ENCODE data around the gene POLR2H.

Gene POLR2H

DNA sequence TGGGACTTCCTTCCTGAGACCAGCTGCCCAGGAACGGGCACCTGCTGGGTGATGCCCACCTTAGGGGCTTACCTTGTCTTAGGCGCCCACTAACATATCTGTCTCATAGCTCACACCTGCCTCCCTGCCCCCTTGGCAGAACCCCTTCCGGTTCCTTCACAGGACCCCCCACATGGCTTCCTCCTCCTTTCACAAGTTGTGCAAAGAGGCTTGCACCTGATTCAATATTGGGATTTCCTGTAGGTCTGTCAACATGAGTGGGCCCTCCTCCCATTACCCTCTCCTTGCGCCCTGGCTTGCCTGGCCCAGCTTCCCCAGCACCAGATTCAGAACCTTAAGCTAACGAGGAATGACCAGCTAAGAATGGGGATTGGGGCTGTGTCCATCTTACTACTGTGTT lies 15.9 kb downstream of the POLR2H start:
- Histone ChIP-seq H3K27ac (ENCODE audit: low read depth, low read length) (no peak overlapping the region), H3K9ac (ENCODE audit: low read depth, low read length) (no peak overlapping the region), H3K9me3 (ENCODE audit: control insufficient read depth, insufficient read depth, low read length) (no peaks in the 10 kb centered on the region), H3K27me3 (ENCODE audit: control insufficient read depth, insufficient read depth, low read length) (peaks cover 60% of the 10 kb centered on the region), H3K4me1 (ENCODE audit: control insufficient read depth, insufficient read depth, low read length) (peaks cover 29% of the 10 kb centered on the region), H3K4me3 (ENCODE audit: low read depth, low read length) (no peak overlapping the region), H3K36me3 (ENCODE audit: control insufficient read depth, insufficient read depth, low read length) (no peaks in the 10 kb centered on the region)

DNA sequence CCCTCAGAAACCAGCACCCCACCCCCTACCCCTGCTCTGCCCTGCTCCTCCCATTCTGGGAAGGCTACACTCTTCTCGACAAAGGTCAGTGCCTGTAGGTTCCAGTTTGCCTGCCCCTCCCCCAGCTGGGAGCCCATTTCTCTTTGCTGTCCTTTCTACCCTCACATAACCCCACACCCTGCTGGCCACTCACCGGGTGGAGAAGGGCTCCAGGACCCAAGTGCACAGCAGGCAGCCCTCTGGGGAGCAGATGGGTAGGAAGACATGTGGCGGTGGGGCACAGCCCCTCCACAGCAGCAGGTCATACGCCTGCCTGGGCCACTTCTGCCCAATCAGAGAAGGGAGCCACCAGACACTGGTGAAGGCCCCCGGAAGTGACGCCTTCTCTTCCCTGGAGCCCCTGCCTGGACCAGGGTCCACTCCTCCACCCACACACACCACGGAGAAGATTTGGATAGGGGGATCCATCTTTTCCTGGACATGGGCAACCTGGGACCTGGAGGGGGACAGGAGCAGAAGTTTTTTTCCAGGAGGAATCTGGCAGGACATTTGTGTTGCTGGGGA lies 16.5 kb downstream of the POLR2H start, which contains the start of gene THPO:
Gene THPO, minus strand, starts transcription at position 326 of the 564 bp plus-strand sequence. CDS start 1,948 bp downstream, outside the sequence.
- peaks cover 29% of the 10 kb centered on the region for H3K4me1 ChIP-seq (ENCODE audit: control insufficient read depth, insufficient read depth, low read length)
- H3K27ac ChIP-seq (ENCODE audit: low read depth, low read length), result no peak within 1 kb of the TSS
- peaks cover 65% of the 10 kb centered on the region for H3K27me3 ChIP-seq (ENCODE audit: control insufficient read depth, insufficient read depth, low read length)
- no peaks in the 10 kb centered on the region for H3K36me3 ChIP-seq (ENCODE audit: control insufficient read depth, insufficient read depth, low read length)
- no peak within 1 kb of the TSS for H3K9ac ChIP-seq (ENCODE audit: low read depth, low read length)
- no peaks in the 10 kb centered on the region for H3K9me3 ChIP-seq (ENCODE audit: control insufficient read depth, insufficient read depth, low read length)
- H3K4me3 ChIP-seq (ENCODE audit: low read depth, low read length), result no peak within 1 kb of the TSS

DNA sequence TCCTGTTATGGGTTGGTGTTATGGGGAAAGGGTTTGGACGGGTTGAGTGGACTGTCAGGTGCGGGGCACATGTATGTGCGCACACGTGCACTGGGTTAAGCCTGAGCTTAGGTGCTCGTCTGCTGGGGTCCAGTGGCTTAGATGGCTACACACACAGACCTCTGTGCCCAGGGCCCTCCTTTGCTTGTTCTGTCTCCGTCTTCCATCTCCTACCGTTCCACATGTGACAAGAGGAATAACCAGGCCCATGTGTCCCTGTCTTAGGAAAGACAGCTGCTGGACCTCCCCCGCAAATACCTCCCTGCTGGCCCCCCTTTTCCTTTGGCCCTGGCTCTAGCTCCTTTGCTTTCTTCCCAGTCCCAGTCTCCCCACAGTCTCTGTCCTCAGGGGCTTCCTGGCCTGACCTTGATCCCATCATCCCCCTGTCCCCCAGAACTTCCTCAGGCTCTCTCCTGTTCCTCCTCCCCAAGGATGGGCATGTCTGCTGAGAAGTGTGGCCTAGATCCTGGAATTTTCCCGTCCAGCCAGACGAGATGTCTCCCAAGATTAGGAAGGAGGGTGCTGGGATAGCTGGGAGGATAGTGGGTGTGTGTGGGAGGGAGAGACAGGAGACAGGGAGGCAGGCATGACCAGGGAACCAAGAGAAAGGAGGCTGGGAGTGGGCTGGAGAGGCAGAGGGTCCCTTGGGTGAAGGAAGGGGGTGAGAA lies 17.3 kb downstream of the POLR2H start:
- Histone ChIP-seq H3K9ac (ENCODE audit: low read depth, low read length) (no peak overlapping the region), H3K36me3 (ENCODE audit: control insufficient read depth, insufficient read depth, low read length) (no peaks in the 10 kb centered on the region), H3K27ac (ENCODE audit: low read depth, low read length) (no peak overlapping the region), H3K9me3 (ENCODE audit: control insufficient read depth, insufficient read depth, low read length) (no peaks in the 10 kb centered on the region), H3K27me3 (ENCODE audit: control insufficient read depth, insufficient read depth, low read length) (peaks cover 71% of the 10 kb centered on the region), H3K4me3 (ENCODE audit: low read depth, low read length) (peak overlapping the region; percentile 60; the same call in 1 of the 2 replicates), H3K4me1 (ENCODE audit: control insufficient read depth, insufficient read depth, low read length) (peaks cover 29% of the 10 kb centered on the region)

DNA sequence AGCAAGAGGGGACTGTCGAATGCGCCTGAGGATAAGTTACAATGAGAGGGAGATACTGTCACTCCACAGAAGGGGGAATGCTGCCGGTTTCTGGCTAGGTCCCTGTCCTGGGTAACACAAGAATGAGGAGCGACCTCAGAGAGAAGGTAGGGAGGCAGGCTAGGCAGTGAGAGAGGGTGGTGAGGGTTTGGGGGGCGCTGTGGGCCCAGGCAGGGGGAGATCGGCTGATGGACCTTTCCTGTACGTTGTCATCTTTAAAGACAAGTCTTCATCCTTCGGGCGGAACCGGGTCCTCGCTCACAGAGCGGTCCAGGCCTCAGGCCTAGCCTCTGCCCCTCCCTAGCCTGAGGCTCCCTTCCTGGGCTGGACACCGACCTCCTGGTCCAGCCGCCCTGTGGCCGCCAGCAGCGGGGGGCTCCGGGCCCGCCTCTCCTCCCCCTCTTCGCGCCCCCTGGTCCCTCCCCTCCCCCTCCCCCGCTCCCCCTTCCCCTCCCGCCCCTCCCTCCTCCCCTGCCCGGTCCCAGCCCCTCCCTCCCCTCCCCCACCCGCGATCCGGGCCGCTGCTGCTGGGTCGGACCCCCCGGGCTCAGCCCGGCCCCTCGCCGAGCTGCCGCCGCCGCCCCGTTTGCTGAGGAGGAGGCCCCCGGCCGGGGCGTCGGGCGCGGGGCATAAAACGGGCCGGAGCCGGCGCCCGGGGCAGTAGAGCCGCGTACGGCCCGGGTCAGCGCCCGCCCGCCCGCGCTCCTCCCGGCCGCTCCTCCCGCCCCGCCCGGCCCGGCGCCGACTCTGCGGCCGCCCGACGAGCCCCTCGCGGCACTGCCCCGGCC lies 18.1 kb downstream of the POLR2H start, which contains the start of gene CHRD:
Gene CHRD, plus strand, starts transcription at position 697 of the 827 bp plus-strand sequence. CDS start 265 bp downstream, outside the sequence.
- Histone ChIP-seq H3K27ac (ENCODE audit: low read depth, low read length) (no peak within 1 kb of the TSS), H3K9ac (ENCODE audit: low read depth, low read length) (no peak within 1 kb of the TSS), H3K4me3 (ENCODE audit: low read depth, low read length) (peak within 1 kb of the TSS; percentile 60), H3K9me3 (ENCODE audit: control insufficient read depth, insufficient read depth, low read length) (no peaks in the 10 kb centered on the region), H3K4me1 (ENCODE audit: control insufficient read depth, insufficient read depth, low read length) (peaks cover 29% of the 10 kb centered on the region), H3K27me3 (ENCODE audit: control insufficient read depth, insufficient read depth, low read length) (peaks cover 78% of the 10 kb centered on the region), H3K36me3 (ENCODE audit: control insufficient read depth, insufficient read depth, low read length) (no peaks in the 10 kb centered on the region)

DNA sequence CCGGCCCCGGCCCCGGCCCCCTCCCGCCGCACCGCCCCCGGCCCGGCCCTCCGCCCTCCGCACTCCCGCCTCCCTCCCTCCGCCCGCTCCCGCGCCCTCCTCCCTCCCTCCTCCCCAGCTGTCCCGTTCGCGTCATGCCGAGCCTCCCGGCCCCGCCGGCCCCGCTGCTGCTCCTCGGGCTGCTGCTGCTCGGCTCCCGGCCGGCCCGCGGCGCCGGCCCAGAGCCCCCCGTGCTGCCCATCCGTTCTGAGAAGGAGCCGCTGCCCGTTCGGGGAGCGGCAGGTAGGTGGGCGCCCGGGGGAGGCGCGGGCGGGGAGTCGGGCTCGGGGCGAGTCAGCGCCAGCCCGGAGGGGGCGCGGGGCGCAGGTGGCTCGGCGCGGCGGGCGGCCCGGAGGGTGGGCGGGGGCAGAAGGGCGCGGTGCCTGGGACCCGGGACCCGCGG lies 18.7 kb downstream of the POLR2H start:
- H3K27me3 ChIP-seq (ENCODE audit: control insufficient read depth, insufficient read depth, low read length), result peaks cover 77% of the 10 kb centered on the region
- no peak overlapping the region for H3K9ac ChIP-seq (ENCODE audit: low read depth, low read length)
- no peaks in the 10 kb centered on the region for H3K36me3 ChIP-seq (ENCODE audit: control insufficient read depth, insufficient read depth, low read length)
- H3K9me3 ChIP-seq (ENCODE audit: control insufficient read depth, insufficient read depth, low read length), result no peaks in the 10 kb centered on the region
- no peak overlapping the region for H3K27ac ChIP-seq (ENCODE audit: low read depth, low read length)
- H3K4me1 ChIP-seq (ENCODE audit: control insufficient read depth, insufficient read depth, low read length), result peaks cover 29% of the 10 kb centered on the region
- H3K4me3 ChIP-seq (ENCODE audit: low read depth, low read length), result peak overlapping the region; percentile 59; the same call in 1 of the 2 replicates

DNA sequence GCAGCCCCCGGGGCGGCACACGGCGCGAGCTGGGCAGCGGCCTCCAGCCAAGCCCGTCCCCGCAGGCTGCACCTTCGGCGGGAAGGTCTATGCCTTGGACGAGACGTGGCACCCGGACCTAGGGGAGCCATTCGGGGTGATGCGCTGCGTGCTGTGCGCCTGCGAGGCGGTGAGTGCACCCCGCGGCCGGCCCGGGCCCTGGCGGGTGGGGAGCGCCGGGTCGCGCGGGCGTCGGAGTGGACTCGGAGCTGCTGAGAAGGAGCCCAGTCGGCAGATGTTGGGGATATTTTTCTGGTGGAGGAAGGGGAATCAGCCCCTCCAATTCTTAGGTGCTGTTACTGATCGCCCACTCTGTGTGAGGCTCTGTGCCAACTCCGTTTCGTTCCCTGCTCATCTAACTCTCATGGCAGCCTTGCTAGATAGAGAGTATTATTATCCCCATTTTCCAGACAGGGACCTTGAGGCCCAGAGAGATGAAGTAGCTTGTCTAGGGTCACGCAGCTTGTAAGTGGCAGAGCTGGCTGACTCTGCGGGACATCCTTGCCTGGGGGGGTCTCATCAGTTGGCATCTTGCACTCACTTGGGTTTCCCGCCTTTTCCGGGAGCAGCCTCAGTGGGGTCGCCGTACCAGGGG lies 19.2 kb downstream of the POLR2H start:
- H3K9ac ChIP-seq (ENCODE audit: low read depth, low read length), result no peak overlapping the region

DNA sequence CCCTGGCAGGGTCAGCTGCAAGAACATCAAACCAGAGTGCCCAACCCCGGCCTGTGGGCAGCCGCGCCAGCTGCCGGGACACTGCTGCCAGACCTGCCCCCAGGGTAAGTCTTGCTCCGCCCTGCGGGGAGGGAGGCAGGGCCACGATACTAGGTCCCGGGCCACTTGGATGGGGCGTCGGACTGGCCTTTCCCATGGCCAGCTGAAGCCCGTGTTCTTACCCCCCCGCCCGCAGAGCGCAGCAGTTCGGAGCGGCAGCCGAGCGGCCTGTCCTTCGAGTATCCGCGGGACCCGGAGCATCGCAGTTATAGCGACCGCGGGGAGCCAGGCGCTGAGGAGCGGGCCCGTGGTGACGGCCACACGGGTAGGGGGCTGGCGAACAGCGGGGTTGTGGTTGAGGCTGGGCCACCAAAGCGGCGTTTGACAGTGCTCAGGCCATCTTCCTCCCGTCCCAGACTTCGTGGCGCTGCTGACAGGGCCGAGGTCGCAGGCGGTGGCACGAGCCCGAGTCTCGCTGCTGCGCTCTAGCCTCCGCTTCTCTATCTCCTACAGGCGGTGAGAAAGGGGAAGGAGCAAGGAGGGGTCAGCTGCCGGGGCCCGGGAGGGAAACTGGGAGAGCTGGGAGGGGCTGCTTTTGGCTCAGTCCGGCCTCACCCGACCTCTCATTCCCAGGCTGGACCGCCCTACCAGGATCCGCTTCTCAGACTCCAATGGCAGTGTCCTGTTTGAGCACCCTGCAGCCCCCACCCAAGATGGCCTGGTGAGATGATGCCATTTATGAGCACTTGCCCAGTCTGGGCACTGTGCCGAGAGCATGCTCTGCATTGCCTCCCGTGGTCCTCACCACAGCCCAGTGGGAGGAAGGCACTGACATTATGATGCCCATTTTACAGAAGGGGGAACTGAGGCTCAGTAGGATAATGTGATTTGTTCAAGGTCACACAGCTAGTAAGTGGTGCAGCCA lies 20.0 kb downstream of the POLR2H start:
- Histone ChIP-seq H3K27me3 (ENCODE audit: control insufficient read depth, insufficient read depth, low read length) (peaks cover 71% of the 10 kb centered on the region), H3K27ac (ENCODE audit: low read depth, low read length) (no peak overlapping the region)

More for the DNA sequence above, 19.2 kb downstream of the POLR2H start:
- H3K4me1 ChIP-seq (ENCODE audit: control insufficient read depth, insufficient read depth, low read length), result peaks cover 25% of the 10 kb centered on the region
- peak overlapping the region; percentile 59 for H3K4me3 ChIP-seq (ENCODE audit: low read depth, low read length)
- H3K36me3 ChIP-seq (ENCODE audit: control insufficient read depth, insufficient read depth, low read length), result no peaks in the 10 kb centered on the region
- no peaks in the 10 kb centered on the region for H3K9me3 ChIP-seq (ENCODE audit: control insufficient read depth, insufficient read depth, low read length)
- peaks cover 72% of the 10 kb centered on the region for H3K27me3 ChIP-seq (ENCODE audit: control insufficient read depth, insufficient read depth, low read length)
- no peak overlapping the region for H3K27ac ChIP-seq (ENCODE audit: low read depth, low read length)

DNA sequence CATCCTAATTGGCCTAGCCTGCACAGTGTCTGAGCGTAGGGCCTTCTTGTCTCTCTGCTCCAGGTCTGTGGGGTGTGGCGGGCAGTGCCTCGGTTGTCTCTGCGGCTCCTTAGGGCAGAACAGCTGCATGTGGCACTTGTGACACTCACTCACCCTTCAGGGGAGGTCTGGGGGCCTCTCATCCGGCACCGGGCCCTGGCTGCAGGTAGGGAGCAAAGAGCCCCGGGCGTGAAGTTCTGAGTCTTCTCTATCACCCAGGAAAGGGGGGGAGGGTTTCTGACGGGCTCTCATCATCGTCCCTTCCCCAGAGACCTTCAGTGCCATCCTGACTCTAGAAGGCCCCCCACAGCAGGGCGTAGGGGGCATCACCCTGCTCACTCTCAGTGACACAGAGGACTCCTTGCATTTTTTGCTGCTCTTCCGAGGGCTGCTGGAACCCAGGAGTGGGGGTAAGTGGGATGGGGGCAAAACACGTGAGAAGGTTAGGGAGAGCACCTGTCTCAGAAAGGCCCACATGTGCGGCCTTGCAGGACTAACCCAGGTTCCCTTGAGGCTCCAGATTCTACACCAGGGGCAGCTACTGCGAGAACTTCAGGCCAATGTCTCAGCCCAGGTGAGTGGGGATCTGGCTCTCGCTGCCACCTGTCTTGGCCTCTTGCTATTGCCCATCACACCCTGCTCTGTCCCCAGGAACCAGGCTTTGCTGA lies 21.0 kb downstream of the POLR2H start:
- H3K27me3 ChIP-seq (ENCODE audit: control insufficient read depth, insufficient read depth, low read length), result peaks cover 62% of the 10 kb centered on the region
- H3K4me3 ChIP-seq (ENCODE audit: low read depth, low read length), result no peak overlapping the region
- peaks cover 16% of the 10 kb centered on the region for H3K4me1 ChIP-seq (ENCODE audit: control insufficient read depth, insufficient read depth, low read length)
- no peaks in the 10 kb centered on the region for H3K36me3 ChIP-seq (ENCODE audit: control insufficient read depth, insufficient read depth, low read length)
- no peaks in the 10 kb centered on the region for H3K9me3 ChIP-seq (ENCODE audit: control insufficient read depth, insufficient read depth, low read length)
- no peak overlapping the region for H3K9ac ChIP-seq (ENCODE audit: low read depth, low read length)
- H3K27ac ChIP-seq (ENCODE audit: low read depth, low read length), result no peak overlapping the region

More for the DNA sequence above, 20.0 kb downstream of the POLR2H start:
- no peaks in the 10 kb centered on the region for H3K9me3 ChIP-seq (ENCODE audit: control insufficient read depth, insufficient read depth, low read length)
- peak overlapping the region; percentile 59 for H3K4me3 ChIP-seq (ENCODE audit: low read depth, low read length)
- H3K36me3 ChIP-seq (ENCODE audit: control insufficient read depth, insufficient read depth, low read length), result no peaks in the 10 kb centered on the region
- no peak overlapping the region for H3K9ac ChIP-seq (ENCODE audit: low read depth, low read length)
- peaks cover 19% of the 10 kb centered on the region for H3K4me1 ChIP-seq (ENCODE audit: control insufficient read depth, insufficient read depth, low read length)

DNA sequence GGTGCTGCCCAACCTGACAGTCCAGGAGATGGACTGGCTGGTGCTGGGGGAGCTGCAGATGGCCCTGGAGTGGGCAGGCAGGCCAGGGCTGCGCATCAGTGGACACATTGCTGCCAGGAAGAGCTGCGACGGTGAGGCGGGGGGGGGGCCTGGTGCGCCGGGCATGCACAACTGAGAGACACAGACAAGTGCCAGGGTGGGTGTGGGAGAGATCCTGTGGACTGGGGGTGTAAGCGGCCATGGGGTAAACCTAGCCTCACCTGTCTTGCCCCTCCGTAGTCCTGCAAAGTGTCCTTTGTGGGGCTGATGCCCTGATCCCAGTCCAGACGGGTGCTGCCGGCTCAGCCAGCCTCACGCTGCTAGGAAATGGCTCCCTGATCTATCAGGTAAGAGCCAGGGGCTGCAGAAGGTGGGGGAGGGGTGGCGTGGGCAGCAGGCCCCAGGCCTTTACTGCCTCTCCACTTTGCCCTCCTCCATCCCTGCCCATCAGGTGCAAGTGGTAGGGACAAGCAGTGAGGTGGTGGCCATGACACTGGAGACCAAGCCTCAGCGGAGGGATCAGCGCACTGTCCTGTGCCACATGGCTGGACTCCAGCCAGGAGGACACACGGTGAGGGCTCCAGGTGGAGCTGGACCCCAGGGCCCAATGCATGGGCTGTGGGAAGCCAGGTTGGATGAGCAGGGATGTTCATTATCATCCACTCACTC lies 21.7 kb downstream of the POLR2H start:
- Histone ChIP-seq H3K27ac (ENCODE audit: low read depth, low read length) (no peak overlapping the region), H3K4me1 (ENCODE audit: control insufficient read depth, insufficient read depth, low read length) (peaks cover 9% of the 10 kb centered on the region), H3K9ac (ENCODE audit: low read depth, low read length) (no peak overlapping the region), H3K27me3 (ENCODE audit: control insufficient read depth, insufficient read depth, low read length) (peaks cover 55% of the 10 kb centered on the region), H3K9me3 (ENCODE audit: control insufficient read depth, insufficient read depth, low read length) (no peaks in the 10 kb centered on the region), H3K4me3 (ENCODE audit: low read depth, low read length) (no peak overlapping the region), H3K36me3 (ENCODE audit: control insufficient read depth, insufficient read depth, low read length) (no peaks in the 10 kb centered on the region)
